ENCODE measurements around the gene KIRREL3.

Gene KIRREL3

GRCh38 chr11:126884594-126884993, 116.0 kb downstream of the KIRREL3 start:
- no peak for TF ChIP-seq CTCF (IDR thresholded peaks at IDR 0.05; ENCODE audit: insufficient read depth, low read length, poor library complexity, severe bottlenecking)
- H3K27me3 ChIP-seq (replicated peaks; ENCODE audit: control insufficient read depth, insufficient read depth, low read length), result no peaks in the 10 kb centered on the region; the same call in none of the 2 replicates
- H3K36me3 ChIP-seq (ENCODE audit: control insufficient read depth, insufficient read depth, low read length), result no peaks in the 10 kb centered on the region
- no peak overlapping the region for H3K4me3 ChIP-seq (replicated peaks; ENCODE audit: low read depth, low read length)
- no peak for DNase-seq (ENCODE audit: extremely low read depth, insufficient read length)

- no peak for DNase-seq (ENCODE audit: extremely low read depth, insufficient read length)
- no peaks in the 10 kb centered on the region; the same call in none of the 2 replicates for H3K27me3 ChIP-seq (replicated peaks; ENCODE audit: control insufficient read depth, insufficient read depth, low read length)
- no peak for TF ChIP-seq CTCF (IDR thresholded peaks at IDR 0.05; ENCODE audit: insufficient read depth, low read length, poor library complexity, severe bottlenecking)
These were observed 116.4 kb downstream of the KIRREL3 start for GRCh38 chr11:126884192-126884591.

GRCh38 chr11:126880872-126881271, 119.7 kb downstream of the KIRREL3 start:
- no peaks in the 10 kb centered on the region for H3K36me3 ChIP-seq (ENCODE audit: control insufficient read depth, insufficient read depth, low read length)
- no peak overlapping the region for H3K4me3 ChIP-seq (replicated peaks; ENCODE audit: low read depth, low read length)
- DNase-seq (ENCODE audit: extremely low read depth, insufficient read length), result no peak
- TF ChIP-seq CTCF (IDR thresholded peaks at IDR 0.05; ENCODE audit: insufficient read depth, low read length, poor library complexity, severe bottlenecking), result no peak
- no peaks in the 10 kb centered on the region; the same call in none of the 2 replicates for H3K27me3 ChIP-seq (replicated peaks; ENCODE audit: control insufficient read depth, insufficient read depth, low read length)

More at GRCh38 chr11:126884192-126884591, 116.4 kb downstream of the KIRREL3 start:
- H3K4me3 ChIP-seq (replicated peaks; ENCODE audit: low read depth, low read length), result no peak overlapping the region
- H3K36me3 ChIP-seq (ENCODE audit: control insufficient read depth, insufficient read depth, low read length), result no peaks in the 10 kb centered on the region

- H3K36me3 ChIP-seq (ENCODE audit: control insufficient read depth, insufficient read depth, low read length), result no peaks in the 10 kb centered on the region
- no peak for DNase-seq (ENCODE audit: extremely low read depth, insufficient read length)
- H3K4me3 ChIP-seq (replicated peaks; ENCODE audit: low read depth, low read length), result no peak overlapping the region
- no peak for TF ChIP-seq CTCF (IDR thresholded peaks at IDR 0.05; ENCODE audit: insufficient read depth, low read length, poor library complexity, severe bottlenecking)
- H3K27me3 ChIP-seq (replicated peaks; ENCODE audit: control insufficient read depth, insufficient read depth, low read length), result no peaks in the 10 kb centered on the region; the same call in none of the 2 replicates
These were observed 121.1 kb downstream of the KIRREL3 start for GRCh38 chr11:126879516-126879915.

GRCh38 chr11:126878913-126879482, 121.6 kb downstream of the KIRREL3 start:
- no peak for TF ChIP-seq CTCF (IDR thresholded peaks at IDR 0.05; ENCODE audit: insufficient read depth, low read length, poor library complexity, severe bottlenecking)
- H3K27me3 ChIP-seq (replicated peaks; ENCODE audit: control insufficient read depth, insufficient read depth, low read length), result no peaks in the 10 kb centered on the region; the same call in none of the 2 replicates
- H3K4me3 ChIP-seq (replicated peaks; ENCODE audit: low read depth, low read length), result no peak overlapping the region
- H3K36me3 ChIP-seq (ENCODE audit: control insufficient read depth, insufficient read depth, low read length), result no peaks in the 10 kb centered on the region
- DNase-seq (ENCODE audit: extremely low read depth, insufficient read length), result no peak

GRCh38 chr11:126874831-126875230, 125.7 kb downstream of the KIRREL3 start:
- H3K4me3 ChIP-seq (replicated peaks; ENCODE audit: low read depth, low read length), result no peak overlapping the region
- TF ChIP-seq CTCF (IDR thresholded peaks at IDR 0.05; ENCODE audit: insufficient read depth, low read length, poor library complexity, severe bottlenecking), result peak; percentile 41
- H3K36me3 ChIP-seq (ENCODE audit: control insufficient read depth, insufficient read depth, low read length), result no peaks in the 10 kb centered on the region
- DNase-seq (ENCODE audit: extremely low read depth, insufficient read length), result no peak
- no peaks in the 10 kb centered on the region; the same call in none of the 2 replicates for H3K27me3 ChIP-seq (replicated peaks; ENCODE audit: control insufficient read depth, insufficient read depth, low read length)
